Gastroesophageal sphincter (tissue), 3 donors: Measurements from ENCODE around the gene ALG1.
"Not testable (repeated sequence)": the region's sequence is repeated elsewhere in the genome, so short reads cannot be mapped to it uniquely, and the experiment has no call there.

Experiments used
- CTCF ChIP-seq, 4 experiments: fragments of 200-600 bp in 2 of 4; fragments of 450-650 bp in 2 of 4; sonication (generic) in 1 of 4; IDR thresholded peaks; one replicate each; pipeline ENCODE4 v1.5.1; 2017 to 2019; ENCODE audit warnings: antibody characterized with exemption in 4 of 4, mild to moderate bottlenecking in 2 of 4, moderate library complexity in 2 of 4
- EP300 ChIP-seq: sonication (generic); formaldehyde crosslinking; IDR thresholded peaks from one replicate; pipeline ENCODE4 v1.6.1; 2017; ENCODE audit warnings: antibody characterized with exemption, mild to moderate bottlenecking
- POLR2AphosphoS5 ChIP-seq: sonication (generic); formaldehyde crosslinking; IDR thresholded peaks from one replicate; pipeline ENCODE4 v1.6.1; 2017; ENCODE audit warnings: antibody characterized with exemption

- not testable (repeated sequence) for TF ChIP-seq CTCF (IDR thresholded peaks at IDR 0.05); POLR2AphosphoS5; EP300
Measured at GRCh38 chr16:5098221-5099159, 26.8 kb downstream of the ALG1 start.
